ENCODE data around the gene JDP2.

The JDP2 gene

DNA sequence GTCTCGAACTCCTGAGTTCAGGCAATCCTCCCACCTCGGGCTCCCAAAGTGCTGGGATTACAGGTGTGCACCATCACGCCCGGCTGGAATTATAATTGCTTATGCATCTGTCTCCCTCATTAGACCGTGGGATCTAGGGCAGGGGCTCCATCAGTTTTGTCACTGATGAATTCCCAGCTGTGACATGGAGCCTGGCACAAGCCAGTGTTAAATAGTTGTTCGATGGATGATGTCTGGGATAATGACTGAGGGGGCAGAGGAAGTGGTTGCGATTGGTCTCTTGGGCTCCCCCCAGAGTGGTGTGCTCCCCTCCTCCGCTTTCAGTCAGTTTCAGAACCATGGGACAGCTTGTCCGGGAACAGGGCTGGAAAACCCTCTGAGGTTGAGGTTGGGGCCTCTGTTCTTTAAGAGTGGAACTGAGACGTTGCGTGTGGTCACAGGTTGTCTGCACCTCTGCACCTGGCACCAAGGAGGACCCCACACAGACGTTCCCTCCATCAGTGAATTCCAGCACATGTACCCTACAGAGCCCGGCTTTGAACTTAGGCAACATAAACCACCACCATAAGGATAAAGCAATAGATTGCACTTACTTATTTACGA, 63.7 kb downstream of the JDP2 start:
- DNase-seq, result no peak

DNA sequence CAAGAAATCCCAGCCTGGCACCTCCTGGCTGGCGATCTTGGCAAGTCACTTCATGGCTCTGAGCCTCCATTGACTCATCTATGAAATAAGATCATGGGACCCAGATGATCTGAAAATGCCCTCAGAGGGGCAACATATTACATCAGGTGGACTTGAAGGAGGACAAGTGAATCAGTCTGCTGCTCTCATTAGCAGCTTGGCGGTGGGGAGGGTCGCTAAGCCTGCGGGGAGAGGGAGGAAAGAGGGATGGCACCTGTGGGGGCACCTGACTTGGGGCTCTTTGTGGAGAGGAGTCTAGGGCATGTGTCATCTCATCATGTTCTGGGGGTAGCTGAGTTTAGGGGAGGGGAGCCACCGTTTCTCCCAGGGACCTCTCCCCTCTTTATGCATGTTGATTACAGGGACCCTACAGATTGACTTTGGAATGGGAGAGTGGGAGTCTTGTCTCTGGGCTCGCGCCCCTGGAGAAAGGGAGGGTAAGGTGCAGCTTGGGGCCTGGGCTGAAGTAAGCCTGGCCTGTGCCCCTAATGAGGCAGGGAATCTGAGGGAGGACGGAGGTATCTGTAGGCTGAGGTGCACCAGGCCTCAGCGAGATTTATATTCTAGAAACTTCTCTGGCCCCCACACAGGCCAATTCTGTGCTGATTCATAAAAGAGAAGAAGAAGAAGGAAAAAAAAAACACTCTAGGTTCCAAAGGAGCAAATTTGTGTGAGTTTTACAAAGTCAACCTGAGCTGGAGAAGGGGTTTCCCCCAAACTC, 65.2 kb downstream of the JDP2 start:
- DNase-seq, result no peak

DNA sequence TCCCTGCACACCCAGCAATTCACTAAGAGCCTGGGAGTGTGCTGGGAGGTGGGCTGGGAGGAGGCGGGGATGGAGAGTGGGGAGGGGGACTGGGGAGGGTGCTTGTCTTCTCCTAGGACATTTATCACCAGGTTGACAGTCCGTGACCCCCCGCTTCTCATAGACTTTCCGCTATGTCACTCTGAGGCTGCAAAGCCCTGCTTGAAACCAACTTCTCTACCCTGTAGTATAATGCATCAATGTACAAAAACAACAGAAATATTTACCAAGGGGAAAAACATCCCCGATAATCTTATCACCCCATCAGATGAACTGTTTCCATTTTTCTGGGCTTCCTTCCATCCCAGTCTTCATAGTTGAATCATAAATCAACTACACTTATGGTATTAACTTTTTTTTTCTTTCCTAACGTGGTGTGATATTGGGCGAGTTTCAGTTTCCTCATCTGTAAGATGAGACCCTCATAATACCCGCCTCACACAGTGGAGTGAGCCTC, 65.8 kb downstream of the JDP2 start:
- DNase-seq, result no peak

DNA sequence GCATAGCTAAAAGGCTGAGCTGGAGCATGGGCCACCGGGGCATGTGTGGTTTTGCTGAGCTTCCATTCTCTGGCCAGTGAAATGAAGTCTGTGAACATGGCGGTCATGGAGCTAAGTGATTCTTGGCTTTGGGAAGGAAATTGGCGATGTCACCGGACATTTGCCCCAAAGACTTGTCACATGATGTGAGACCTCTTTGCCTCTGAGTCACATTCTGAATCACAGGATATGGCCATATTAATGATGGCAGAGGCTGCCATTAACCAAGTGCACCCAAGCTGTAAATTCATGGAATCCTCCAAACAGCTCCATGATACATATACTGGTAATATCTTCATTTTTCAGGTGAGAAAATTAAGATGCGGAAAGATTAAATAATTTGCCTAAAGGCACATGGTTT, 67.1 kb downstream of the JDP2 start:
- DNase-seq, result peak; percentile 32

DNA sequence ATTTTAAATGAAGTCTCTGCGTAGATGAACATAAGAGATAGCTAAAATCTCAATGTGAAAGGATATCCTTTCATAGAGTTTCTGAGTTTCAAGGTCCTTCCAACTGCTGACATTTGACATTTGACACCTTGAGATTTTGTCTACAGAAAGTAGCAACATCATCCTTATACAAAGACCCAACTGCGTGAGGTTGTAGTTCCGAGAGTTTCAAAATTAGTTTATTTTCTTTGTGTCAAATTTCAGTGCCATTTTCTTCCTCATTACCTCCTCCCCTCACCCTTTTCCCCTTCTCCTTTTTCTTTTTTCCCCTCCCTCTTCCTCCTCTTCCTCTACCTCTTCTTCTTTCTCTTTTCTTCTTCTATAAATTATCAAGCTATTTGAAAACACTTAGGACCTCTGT, 67.6 kb downstream of the JDP2 start:
- DNase-seq, result peak; percentile 55

DNA sequence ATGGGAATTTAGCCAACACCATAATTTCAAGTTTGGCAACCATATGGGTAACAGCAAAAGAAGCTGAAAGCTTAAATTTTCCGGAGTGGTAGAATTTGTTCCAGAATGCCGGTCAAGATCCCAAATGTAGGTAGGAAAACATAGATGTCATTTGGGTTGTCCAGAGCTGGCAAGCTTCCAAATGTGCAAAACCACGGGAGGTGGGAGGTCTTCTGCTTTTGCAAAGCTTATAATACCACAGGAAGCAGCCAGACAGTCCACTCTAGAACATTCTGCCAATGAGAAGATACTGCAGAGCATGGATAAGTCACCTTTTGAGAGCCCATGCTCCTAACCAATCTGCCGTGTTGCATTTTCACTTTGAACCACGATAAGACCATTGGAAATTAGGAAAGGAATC, 68.1 kb downstream of the JDP2 start:
- DNase-seq, result no peak

DNA sequence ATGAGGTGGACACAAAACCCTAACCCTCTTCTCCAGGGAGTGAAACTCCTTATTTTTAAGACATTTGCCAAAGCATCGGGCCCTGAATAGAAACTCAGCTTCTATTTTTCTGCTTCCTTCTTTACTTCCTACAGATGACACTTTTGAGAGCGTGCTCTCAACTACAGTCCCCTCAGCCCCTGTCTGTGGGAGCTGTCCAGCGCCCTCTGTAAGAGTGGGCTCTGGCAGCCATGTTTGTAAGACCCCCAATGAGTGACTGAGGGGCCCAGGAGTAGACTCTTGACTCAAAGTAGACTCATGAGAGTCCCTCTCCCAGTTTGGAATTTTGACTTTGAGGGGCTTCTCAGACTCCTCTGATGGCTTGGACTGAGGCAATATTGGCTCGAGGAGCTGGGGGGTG, 68.9 kb downstream of the JDP2 start:
- DNase-seq, result no peak

DNA sequence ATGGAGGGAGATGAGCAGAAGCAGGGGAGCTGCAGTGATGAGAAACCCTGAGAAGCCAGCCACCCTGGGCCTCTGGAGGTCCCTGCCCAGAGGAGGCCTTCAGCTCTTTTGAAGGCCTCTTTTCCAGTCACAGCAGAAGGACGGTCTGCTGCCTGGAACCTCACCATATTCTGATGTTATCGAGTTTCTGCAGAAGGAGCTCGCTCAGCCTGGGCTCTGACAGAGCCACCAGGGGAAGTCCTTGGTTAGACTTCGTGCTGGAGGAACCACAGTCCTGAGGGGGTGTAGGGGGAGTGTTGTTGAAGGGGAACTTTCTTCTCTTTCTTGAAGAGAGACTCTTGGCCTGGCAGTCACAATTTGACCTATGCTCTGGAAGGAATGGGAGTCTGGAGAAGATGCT, 69.4 kb downstream of the JDP2 start:
- peak; percentile 60 for DNase-seq

DNA sequence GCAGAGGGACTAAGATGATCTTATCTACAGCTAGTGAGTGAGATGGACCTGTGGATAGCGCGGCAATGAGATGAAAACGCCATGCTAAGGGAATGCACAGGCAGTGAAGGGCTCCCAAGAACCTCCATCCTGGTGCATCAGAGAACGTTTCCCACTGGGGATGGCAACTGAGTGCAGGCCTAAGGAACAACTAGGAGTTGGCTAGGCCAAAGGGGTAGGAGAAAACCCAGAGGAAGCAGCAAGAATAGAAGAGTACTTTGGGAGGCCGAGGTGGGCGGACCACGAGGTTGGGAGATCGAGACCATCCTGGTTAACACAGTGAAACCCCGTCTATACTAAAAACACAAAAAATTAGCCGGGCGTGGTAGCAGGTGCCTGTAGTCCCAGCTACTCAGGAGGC, 69.9 kb downstream of the JDP2 start:
- DNase-seq, result no peak

DNA sequence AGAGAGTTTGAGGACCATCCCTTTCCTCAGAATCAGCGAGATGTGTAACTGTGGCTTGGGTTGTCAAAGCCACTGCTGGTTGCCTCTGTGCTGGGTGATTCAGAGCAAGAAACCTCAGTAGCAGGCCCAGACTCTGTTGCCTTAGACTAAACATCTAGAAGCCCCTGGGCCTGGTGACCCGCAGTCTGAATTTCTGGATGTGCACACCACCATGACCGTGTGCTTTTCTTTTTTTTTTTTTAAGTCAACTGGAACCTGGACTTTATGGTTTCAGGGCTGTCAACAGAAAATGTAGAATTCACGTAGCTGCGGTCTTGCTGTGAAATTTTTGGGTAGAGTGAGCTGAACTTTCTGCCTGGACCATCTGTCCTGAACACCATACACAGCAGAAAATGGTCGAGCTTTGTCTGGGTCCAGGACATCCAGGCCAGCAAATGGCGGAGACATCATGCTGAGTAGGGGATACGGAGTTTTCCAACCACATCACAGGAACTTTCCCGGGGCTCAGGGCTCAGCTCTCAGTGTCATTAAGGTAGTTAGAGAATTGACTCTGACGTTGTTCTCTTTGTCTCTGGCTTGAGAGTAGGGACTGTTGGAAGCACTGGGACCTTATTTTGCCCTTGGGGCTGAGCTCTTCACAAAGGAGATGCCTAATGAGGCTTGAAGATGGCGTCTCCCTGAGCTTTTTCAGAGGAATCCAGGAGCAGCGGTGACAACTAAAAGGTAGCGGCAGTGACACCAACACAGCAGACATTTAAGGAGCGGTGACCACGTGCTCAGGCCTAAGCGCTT, 71.5 kb downstream of the JDP2 start:
- DNase-seq, result peak; percentile 68

DNA sequence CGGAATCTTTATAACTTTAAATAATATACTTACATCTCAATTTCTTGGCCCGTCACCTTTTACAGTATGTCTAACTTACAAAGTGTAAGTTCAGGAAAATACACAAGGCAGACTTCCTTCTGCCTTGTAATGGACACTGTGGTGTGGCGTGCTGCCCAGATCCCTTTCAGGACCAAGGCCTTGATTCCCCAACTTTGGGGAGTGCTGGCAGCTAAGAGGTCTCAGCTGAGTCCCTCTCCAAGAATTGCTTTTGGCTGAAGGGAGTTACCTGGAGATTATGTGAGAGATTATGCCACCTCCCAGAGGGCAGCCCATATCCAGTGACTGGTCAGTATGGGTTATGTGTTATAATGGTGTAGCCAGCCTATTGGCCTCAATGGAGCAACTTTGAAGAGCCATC, 73.3 kb downstream of the JDP2 start:
- no peak for DNase-seq

DNA sequence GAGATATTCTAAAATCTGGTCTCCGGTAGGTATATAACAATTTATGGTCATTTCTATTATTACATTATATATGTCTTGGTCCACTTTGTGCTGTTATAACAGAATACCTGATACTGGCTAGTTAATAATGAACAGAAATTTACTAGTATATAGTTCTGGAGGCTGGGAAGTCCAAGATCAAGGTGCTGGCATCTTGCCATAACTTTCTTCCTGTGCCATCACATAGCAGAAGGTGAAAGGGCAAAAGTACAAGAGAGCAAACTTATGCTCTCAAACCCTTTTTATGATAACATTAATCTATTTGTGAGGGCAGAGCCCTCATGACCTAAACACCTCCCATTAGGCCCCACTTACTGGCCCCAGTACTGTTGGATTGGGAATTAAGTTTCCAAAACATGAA, 76.6 kb downstream of the JDP2 start:
- DNase-seq, result no peak

DNA sequence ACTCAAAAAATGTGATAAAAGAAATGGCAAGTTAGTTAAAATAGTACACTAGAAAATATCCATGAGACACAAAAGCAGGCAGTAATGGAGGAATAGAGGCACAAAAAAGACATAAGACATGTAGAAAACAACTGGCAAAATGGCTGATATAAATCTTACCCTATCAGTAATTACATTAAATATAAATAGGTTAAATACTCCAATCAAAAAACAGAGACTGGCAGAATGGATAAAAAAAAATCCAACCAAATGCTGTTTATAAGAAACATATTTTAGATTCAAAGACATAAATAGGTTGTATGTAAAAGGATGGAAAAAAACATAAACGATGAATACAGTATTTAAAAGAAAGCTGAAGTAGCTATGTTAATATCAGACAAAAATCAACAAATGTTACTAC, 79.1 kb downstream of the JDP2 start:
- no peak for DNase-seq

DNA sequence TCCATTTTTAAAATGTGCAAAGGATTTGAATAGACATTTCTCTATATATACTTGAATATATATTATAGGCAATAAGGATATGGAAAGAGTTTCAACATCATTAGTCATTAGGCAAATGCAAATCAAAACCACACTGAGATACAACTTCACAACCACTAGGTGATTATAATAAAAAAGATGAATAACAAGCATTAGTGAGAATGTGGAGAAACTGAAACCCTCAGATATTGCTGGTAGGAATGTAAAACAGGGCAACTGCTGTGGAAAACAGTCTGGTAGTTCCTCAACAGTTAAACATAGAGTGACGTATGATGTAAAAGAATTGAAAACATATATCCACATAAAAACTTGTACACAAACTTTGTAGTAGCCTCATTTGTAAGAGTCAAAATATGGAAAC, 82.7 kb downstream of the JDP2 start:
- DNase-seq, result no peak

DNA sequence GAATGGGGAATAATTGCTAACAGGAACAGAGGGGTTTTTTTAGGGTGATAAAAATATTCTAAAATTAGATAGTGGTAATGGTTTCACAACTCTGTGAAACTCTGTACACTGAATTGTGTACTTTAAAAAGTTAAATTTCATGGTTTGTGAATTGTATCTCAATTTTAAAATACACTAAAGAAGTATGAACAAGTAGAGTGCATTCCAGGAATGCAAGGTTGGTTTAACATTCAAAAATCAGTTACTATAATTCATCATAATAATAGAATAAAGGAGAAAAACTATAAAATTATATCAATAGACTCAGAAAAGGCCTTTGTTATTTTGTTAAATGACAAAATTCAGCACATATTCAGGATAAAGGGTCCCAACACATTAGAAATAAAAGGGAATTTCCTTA, 83.4 kb downstream of the JDP2 start:
- no peak for DNase-seq

DNA sequence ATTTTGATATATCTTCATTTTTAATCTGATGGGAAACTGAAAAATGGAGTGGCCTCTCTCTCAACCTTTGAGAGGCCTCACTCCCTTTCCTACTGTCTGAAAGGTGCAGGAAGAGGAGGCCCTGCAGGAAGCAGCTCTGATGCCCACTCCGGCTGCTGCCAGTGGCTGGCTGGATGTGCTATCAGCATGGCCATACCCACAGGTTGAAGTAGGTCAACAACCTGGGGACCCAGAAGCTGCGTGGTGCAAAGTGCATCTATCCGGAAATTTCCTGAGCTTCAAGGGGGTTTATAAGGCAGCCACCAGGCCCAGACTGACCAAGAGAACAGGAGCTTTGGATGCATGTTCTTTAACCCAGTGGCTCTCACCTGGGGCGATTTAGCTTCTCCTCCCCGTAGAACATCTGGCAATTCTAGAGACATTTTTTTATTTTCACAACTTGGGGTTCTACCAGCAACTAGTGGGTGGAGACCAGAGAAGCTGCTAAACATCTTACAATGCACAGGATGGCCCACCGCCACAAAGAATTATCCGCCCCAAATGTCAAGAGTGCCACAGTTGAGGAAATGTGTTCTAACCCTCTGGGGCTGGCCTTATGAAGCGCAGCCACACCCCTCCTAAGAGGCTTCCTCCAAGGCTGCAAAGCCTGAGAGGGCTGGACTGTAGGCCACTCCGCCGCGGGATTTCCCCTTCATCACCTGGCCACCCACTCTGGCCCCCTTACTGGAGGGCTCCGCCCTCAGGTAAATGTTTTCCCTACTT, 86.3 kb downstream of the JDP2 start:
- no peak for DNase-seq

DNA sequence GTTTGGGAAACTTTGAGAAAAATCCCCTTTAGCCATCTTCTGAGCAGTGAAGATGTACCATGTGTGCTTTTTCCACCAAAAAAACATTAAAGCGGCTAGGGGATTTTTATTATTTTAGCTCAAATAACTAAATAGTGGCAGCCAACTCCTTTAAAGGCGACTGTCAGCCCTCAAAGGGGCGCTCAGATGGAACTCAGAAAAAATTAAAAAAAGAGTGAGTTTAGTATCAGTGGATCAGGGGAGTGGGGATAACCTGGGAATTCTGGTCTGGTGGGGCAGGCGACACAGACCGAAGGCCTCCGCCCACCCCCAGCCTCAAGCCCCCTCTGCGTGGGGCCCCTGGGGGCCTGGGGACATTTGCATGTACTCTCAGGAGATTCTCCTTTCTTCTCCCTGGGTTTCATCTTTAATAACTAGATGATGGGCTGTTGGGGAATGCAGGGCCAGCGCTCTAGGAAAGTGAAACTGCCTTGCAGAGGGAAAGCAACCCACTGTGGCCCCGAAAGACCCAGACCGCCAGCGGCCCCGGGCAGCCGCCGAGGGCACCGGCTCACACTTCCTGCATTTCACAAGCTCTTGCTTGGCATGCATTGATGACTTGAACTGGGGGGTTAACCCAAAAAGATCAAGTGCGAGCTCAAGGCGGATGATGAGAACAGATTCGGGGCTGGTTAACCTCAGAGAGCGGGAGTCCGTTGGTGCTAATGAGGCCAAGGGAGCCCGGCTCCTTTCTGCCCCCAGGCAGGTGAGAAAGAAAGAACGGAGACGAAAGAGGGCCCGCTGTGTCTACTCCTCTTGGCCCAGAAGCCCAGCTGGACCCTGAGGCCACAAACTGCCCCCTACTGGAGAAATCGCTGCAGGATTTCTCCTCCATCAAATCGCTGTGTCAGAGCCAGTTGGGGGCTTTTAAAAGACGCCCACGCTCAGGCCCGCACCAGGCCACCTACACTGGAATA, 87.1 kb downstream of the JDP2 start:
- peak; percentile 78 for DNase-seq

DNA sequence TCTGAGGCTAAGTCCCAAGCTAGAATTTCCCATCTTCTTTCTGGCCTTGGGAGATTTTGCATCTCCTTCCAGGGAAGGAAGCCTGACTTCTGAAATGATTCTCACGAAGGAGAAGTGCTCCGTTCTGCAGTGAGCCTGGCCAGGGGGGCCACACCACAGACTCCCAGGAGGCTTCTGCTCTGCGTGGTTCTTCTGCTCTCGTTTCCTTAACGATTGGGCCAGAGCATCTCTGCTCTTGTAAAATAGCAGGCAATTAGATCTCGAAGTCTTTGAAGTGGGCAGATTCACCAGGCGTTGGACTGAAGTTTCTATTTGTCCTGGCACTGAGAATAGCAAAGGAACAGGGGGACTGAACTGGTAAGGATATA, 87.8 kb downstream of the JDP2 start:
- DNase-seq, result no peak

DNA sequence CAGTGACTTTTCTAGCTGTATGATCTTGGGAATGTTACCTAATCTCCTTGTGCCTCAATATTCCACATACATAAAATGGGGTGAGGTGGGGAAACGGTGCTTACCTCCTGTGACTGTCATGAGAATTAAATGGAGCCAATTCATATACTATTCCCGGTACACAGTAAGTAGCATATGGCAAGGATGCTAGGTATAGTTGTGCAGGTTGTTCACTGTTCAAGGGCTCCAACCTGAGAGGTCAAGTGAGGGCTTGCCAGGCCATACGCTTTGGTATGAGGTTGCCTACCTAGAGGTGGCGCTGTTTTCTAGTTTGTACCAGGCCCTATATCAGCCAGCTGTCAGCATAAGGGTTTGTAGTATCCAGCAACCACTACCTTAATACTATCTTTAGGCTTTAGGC, 90.8 kb downstream of the JDP2 start:
- peak; percentile 72 for DNase-seq

DNA sequence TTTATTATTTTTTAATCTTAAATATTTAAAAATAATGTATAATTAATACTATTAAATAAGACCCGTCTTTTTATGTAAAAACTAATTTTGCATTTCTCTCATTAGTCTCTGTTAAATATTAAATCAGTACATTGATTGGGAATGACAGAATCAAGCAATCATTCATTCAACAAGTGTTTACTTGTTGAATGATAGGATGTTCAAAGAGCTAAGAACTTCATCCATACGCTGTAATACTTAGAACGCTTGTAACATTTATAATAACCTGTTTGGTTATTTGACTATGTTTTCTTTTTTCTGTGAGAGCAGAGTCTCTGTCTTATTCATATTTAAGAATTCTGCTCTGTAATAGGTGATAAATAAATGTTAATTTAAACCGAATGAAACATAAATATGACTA, 91.6 kb downstream of the JDP2 start:
- no peak for DNase-seq

DNA sequence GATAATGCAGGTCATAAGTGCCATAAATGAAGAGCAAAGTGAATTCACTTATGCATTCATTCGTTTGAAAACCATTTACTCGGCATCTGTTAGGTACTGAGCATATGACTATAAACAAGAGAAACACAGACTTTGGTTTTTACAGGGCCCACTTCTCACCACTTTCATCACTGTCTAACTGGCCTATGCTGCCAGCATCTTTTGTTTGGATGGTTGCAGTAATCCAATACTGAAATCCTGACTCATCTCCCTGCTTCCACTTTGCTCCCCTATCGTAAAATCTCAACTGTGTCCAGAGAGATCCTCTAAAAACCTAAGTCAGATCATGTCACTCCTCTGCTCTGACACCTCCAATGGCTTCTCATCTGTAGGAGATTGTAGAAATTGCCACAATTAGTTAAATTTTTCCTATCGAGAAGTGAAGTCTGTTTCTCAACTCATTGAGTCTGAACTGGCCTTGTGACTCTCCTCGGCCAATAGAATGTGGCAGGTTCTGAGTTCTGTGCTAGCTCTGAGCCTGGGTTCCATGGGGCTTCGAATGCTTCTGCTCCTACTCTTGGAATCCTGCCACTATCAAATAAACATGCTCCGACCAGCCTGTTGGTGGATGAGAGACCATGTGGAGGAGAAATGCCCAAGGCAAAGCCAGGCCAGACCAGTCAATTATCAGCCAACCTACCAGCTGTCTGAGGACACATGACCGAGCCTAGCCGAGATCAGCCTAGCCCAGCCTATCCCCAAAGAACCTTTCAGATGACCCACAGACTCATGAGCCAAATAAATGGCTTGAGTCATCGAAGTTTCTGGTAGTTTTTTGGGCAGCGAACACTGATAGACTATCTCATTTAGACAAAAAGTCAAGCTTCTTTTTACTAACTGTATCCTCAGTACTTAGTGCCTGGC, 92.3 kb downstream of the JDP2 start:
- no peak for DNase-seq
